ENCODE results near the gene ARMH3. TPM values are rescaled to one million over a fixed set of nuclear protein-coding genes. Genes with fewer than 3 reads are reported as not detected.

ARMH3 gene
- total RNA-seq, 4 donors from 2014 or later: 11.9 to 18.4 (median 17.9) TPM

DNA sequence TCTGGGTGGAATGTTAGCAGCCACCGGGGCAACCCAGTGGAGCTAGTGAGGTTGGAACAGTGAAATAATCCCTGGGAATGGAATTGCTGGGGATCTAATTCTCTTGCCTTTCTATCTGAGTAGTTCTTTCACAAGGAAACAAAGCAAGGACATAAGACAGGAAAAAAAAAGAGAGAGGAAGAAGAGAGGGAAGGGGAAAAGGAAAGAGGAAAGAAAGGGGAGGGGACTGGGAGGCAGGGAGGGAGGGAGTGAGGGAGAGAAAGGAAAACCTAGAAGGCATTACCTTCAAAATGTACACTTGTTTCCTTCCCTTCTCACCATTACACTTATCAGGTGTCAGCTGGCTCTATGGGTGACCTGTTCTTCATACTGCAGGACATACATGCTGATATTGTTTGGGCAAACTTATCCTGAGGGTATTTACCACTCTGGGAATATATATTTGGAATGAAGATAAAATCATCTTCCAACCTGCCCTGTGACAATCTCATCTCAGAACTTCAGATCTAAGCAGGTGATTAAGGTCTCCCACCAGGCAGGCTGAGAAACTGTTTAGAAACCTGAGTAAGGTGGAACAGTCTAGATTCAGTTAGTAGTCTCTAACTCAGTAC, 162.4 kb downstream of the ARMH3 start:
- TF ChIP-seq, protein P1, sequence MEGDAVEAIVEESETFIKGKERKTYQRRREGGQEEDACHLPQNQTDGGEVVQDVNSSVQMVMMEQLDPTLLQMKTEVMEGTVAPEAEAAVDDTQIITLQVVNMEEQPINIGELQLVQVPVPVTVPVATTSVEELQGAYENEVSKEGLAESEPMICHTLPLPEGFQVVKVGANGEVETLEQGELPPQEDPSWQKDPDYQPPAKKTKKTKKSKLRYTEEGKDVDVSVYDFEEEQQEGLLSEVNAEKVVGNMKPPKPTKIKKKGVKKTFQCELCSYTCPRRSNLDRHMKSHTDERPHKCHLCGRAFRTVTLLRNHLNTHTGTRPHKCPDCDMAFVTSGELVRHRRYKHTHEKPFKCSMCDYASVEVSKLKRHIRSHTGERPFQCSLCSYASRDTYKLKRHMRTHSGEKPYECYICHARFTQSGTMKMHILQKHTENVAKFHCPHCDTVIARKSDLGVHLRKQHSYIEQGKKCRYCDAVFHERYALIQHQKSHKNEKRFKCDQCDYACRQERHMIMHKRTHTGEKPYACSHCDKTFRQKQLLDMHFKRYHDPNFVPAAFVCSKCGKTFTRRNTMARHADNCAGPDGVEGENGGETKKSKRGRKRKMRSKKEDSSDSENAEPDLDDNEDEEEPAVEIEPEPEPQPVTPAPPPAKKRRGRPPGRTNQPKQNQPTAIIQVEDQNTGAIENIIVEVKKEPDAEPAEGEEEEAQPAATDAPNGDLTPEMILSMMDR (IDR thresholded peaks at IDR 0.05; ENCODE audit: low read depth): no peak

DNA sequence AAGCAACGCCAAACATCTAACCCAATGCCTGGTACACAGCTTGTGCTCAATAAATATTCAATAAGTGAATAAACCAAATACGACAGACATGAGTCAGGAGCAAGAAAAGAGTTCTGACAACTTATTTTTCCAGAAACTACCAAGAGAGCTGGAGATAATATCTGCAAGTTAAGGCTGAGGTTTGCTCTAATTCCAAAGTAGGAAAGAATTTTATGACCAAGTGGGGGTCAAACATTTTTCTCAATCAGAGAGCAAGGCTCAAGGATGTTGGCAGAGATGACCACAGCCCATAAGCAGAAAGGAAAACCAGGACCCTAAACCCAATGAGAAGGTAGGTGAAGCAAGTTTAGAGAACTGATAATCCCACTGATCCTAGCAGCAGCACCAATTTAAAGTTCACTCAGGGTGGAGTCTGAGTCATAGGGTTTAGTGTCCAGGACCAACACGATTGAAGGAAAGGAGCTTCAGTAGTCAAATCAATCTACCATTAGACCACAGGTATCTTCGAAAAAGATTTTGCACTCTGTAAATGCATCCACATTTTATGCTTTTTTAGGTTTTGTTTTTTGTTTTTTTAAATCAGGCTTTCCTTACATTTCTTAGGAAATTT, 163.1 kb downstream of the ARMH3 start:
- TF ChIP-seq, protein P1 (IDR thresholded peaks at IDR 0.05; ENCODE audit: low read depth): no peak

DNA sequence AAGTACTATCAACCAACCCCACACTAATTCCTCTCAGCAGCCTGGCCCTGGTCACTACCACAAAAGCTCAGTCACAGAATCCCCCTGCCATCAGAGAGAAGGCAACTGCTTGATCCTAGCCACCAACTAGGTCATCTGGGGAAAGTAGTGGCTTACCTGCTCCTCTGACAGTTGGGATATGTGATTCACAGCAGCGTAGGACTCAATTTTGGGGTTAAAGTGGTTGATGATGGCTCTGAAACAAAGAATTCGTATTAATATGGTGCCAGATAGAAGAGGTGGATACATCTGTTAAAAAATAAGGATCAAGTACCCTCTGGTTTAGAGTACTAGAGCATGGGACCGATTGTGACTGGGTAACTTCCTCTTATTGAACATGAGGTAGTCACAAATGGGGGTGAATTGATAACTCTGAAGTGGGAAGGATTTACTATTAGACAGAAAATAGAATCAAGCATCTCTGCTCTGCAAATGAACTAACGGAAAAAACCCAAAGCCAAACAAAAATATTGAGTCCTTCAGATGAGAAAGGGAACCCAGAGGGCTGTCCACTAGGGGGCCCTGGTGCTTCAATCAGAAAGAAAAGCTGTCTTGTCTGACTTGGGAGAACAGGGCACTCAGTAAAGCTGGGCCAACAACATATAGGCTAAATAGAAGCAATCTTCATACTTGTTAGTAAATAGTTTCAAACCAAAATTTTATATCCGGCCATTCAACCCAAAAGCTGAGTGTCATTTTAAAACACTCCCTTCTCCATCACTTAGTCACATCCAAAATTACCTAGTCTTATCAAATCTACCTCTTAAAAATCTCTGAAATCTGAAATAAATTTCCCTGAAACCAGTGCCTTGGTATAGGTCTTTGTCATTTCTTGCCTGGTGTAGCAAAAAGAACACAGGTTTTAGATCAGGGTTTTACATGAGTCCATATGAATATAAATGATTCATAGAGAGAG, 166.4 kb downstream of the ARMH3 start:
- TF ChIP-seq, protein P1 (IDR thresholded peaks at IDR 0.05; ENCODE audit: low read depth): no peak

DNA sequence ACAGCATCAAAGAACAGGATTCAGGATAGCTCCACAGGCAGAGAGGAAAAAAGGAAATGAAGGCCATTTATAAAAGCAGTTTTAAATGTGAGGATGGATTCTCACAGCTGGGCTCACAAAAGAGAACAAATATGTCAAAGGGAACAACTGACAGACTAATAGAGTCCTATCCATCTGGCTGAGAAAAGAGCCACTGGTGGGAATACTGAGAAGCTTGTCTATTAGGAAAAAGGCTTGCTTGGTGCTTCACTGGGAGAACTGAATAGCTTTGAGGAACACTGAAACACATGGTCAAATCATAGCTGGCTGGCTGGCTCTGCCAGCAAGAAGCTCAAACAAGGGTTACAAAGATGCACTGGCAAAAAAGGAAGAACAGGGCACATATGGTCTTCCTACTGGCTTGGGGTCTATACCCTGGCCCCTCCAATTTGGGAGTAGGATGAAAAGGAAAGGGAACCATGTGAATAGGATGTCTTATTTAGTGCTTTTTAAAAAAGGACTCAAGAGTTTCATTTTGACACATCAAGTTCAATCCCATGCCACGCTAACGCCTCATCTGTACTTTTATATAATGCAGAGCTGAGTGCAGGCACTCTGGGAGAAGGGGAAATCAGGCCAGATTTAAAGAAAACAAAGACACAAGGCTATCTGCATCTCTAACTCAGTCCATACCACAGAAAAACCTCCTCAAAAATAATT, 167.6 kb downstream of the ARMH3 start:
- TF ChIP-seq, protein P1 (IDR thresholded peaks at IDR 0.05; ENCODE audit: low read depth): no peak

DNA sequence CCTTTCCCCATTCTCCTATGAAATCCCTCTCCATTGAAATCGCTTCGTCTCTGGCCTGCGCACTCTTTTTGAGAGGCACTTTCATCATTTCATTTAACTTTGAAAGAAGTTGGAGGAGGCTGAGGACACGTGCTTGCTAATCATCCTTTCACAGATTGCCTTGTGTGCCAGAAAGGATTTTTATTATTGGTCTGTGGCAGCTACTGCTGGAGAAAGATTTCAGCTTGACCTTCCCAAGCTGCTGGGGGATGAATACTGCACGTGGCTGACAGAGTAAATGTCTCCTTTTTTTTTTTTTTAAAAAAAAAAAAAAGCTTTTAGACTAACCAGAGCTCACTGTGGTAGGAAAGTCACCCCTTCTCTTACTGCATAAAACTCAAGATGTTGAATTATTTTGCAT, 168.2 kb downstream of the ARMH3 start:
- TF ChIP-seq, protein P1 (IDR thresholded peaks at IDR 0.05; ENCODE audit: low read depth): no peak

DNA sequence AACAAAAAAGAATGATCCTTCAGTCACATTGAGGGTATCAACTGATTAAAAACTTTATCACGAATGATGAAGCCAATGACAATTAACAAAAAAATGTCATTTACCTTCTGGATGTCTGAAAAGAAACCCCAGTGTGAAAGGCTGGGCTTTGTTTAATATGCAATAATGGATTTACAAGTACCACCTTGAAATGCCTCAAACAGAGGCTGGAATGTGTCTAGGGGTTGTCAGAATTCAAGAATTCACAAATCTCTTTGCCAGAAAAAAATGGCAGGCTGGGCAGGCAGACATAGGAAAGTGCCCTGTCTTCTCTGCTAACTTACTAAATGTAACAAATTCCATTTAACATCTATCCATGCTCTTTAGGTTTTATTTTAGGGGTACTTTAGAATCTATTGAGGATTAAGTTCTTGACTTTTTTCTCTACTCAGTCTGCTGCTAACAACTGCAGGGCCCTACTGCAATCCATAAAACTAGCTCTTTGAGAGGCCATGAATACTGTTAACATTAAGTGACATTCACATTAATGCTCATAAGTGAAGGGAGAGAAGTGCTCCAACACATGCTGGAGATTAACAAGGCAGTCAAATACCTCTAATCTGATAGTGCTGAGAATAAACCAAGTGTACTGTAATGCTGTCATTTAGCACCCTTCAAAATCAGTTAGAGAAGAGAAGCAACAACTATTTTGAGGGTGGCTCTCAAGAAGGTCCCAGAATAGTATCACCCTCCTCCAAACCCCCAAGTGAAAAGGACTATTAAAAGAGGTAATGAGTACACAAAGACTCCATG, 169.3 kb downstream of the ARMH3 start:
- TF ChIP-seq, protein P1 (IDR thresholded peaks at IDR 0.05; ENCODE audit: low read depth): no peak
